ENCODE data around the gene KRTAP12-1.

KRTAP12-1 gene

GRCh38 chr21:44710756-44711326, 28.9 kb upstream of the KRTAP12-1 start:
- peak; percentile 54 for DNase-seq

GRCh38 chr21:44710294-44710665, 28.3 kb upstream of the KRTAP12-1 start:
- DNase-seq, result no peak

- peak; percentile 37 for DNase-seq
Observed at GRCh38 chr21:44709426-44710293, 27.7 kb upstream of the KRTAP12-1 start.

- no peak for DNase-seq
Observed at GRCh38 chr21:44708866-44709425, 27.0 kb upstream of the KRTAP12-1 start.

GRCh38 chr21:44708213-44708865, 26.4 kb upstream of the KRTAP12-1 start:
- DNase-seq, result no peak

GRCh38 chr21:44706706-44707581, 25.0 kb upstream of the KRTAP12-1 start:
- no peak for DNase-seq

- DNase-seq, result no peak
Observed at GRCh38 chr21:44706026-44706705, 24.2 kb upstream of the KRTAP12-1 start.

GRCh38 chr21:44704636-44705001, 22.7 kb upstream of the KRTAP12-1 start:
- no peak for DNase-seq

- DNase-seq, result no peak
Observed at GRCh38 chr21:44703731-44704635, 22.0 kb upstream of the KRTAP12-1 start.

- DNase-seq, result no peak
Observed at GRCh38 chr21:44702973-44703730, 21.2 kb upstream of the KRTAP12-1 start.

GRCh38 chr21:44702111-44702972, 20.4 kb upstream of the KRTAP12-1 start:
- no peak for DNase-seq

GRCh38 chr21:44701541-44701940, 19.6 kb upstream of the KRTAP12-1 start:
- DNase-seq, result no peak

GRCh38 chr21:44701023-44701400, 19.0 kb upstream of the KRTAP12-1 start:
- no peak for DNase-seq

GRCh38 chr21:44700101-44701022, 18.4 kb upstream of the KRTAP12-1 start:
- DNase-seq, result no peak

- DNase-seq, result no peak
Observed at GRCh38 chr21:44699502-44700001, 17.6 kb upstream of the KRTAP12-1 start.

GRCh38 chr21:44697811-44698734, 16.1 kb upstream of the KRTAP12-1 start:
- DNase-seq, result no peak

Data from NCI-H1436 treated with DMSO at 0.1 percent for 48 hours (cell line).